ENCODE measurements around the gene PDZK1IP1. TPM values are rescaled to one million over a fixed set of nuclear protein-coding genes. Genes with fewer than 3 reads are reported as not detected.

PDZK1IP1 gene
- total and polyA plus RNA-seq, 2 donors from 2014 or later: 245 to 2,553 TPM

DNA sequence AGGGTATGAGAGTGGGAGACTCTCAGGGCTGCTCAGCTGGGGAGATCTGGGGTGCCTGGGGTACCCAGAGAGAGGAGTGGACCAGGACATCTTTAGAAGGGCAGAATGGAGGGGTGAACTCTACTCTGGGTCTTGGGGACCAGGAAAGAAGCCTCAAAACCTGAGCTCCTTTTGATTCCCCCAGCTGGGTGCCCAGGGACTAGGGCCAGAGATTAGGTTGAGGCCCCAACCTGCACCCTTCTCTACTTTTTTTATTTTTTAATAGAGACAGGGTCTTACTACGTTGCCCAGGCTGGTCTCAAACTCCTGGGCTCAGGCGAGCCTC lies 1.9 kb downstream of the PDZK1IP1 start:
- Histone ChIP-seq H3K27ac (ENCODE audit: low read depth in 2 of 2, low read length in 2 of 2) (peak overlapping the region; percentile 95 to 99), H3K4me1 (ENCODE audit: control insufficient read depth in 2 of 3, insufficient read depth in 2 of 3, low read depth in 1 of 3, low read length in 3 of 3) (peaks cover 0 to 31% (median 25%) of the 10 kb centered on the region in 3 donors), H3K27me3 (ENCODE audit: control insufficient read depth, insufficient read depth, low read length) (no peaks in the 10 kb centered on the region), H3K4me3 (ENCODE audit: low read length in 3 of 3) (peak overlapping the region in 2 of 3 donors; percentile 88 to 93), H3K9ac (ENCODE audit: low read length in 3 of 3) (peak overlapping the region in 2 of 3 donors; percentile 46 to 99), H3K9me3 (ENCODE audit: control insufficient read depth in 2 of 3, insufficient read depth in 1 of 3, low read length in 3 of 3) (no peaks in the 10 kb centered on the region), H3K36me3 (ENCODE audit: control insufficient read depth in 2 of 3, insufficient read depth in 3 of 3, low read length in 3 of 3) (peaks cover 0 to 22% (median 2%) of the 10 kb centered on the region in 3 donors)
- FAIRE-seq (no peak), DNase-seq (no peak)
- TF ChIP-seq, protein P1, sequence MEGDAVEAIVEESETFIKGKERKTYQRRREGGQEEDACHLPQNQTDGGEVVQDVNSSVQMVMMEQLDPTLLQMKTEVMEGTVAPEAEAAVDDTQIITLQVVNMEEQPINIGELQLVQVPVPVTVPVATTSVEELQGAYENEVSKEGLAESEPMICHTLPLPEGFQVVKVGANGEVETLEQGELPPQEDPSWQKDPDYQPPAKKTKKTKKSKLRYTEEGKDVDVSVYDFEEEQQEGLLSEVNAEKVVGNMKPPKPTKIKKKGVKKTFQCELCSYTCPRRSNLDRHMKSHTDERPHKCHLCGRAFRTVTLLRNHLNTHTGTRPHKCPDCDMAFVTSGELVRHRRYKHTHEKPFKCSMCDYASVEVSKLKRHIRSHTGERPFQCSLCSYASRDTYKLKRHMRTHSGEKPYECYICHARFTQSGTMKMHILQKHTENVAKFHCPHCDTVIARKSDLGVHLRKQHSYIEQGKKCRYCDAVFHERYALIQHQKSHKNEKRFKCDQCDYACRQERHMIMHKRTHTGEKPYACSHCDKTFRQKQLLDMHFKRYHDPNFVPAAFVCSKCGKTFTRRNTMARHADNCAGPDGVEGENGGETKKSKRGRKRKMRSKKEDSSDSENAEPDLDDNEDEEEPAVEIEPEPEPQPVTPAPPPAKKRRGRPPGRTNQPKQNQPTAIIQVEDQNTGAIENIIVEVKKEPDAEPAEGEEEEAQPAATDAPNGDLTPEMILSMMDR (IDR thresholded peaks at IDR 0.05; ENCODE audit: borderline replicate concordance, extremely low read depth, insufficient read depth): no peak
- intact Hi-C loops (cut with DNase I): loop anchor here (10.0 kb wide), 2 partner anchors 67 to 537 kb away; no protein-coding TSS in a partner anchor

- H3K4me1 ChIP-seq (ENCODE audit: control insufficient read depth in 2 of 3, insufficient read depth in 2 of 3, low read depth in 1 of 3, low read length in 3 of 3): peaks cover 0 to 26% (median 25%) of the 10 kb centered on the region in 3 donors
- intact Hi-C loops (cut with DNase I): loop anchor here (10.0 kb wide), 2 partner anchors 67 to 537 kb away; no protein-coding TSS in a partner anchor
- FAIRE-seq: no peak
Observed at GRCh38 chr1:47187231-47187925, 2.5 kb downstream of the PDZK1IP1 start.

DNA sequence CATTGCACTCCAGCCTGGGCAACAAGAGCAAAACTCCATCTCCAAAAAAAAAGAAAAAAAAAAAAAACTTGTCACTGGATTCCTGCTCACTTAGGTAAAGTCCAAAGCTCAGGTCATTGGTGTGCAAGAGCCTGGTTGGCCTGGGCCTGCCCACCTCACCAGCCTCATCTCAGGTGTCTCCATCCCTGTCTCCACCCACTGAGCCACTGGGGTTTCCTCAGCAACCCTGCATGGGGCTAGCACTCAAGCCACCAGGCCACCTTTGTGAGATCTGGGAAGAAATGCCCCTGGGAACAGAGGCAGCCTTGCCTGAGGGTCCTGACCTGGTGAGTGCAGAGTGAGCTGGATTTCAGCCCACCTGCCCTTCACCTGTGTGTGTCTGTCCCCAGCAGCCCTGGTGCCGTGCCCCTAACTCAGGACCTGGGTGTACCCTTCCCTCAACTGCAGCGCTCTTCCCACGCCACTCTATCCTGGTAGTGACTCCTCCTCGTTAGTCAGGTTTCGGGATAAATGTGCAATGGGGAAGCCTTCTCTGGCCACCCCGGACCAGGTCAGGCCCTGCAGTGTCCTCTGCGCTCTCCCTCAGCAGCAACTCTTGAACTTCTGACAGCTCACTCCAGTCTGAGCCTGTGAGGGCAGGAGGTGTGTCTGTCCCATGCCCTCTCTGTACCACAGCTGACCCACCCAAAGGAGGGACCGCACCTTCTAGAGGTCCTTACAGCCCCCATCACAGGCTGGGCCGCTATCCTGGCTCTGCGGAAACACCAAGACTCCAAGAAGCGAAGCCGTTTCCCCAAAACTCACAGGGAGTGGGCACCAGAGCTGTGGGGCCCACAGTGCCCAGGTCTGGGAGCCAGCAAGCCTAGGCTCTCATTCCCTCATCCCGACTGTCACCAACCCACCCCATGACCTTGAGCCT lies 3.3 kb downstream of the PDZK1IP1 start:
- Histone ChIP-seq H3K27ac (ENCODE audit: low read depth in 2 of 2, low read length in 2 of 2) (peak overlapping the region; percentile 95 to 99), H3K9ac (ENCODE audit: low read length in 3 of 3) (peak overlapping the region in 2 of 3 donors; percentile 46 to 99), H3K36me3 (ENCODE audit: control insufficient read depth in 2 of 3, insufficient read depth in 3 of 3, low read length in 3 of 3) (peaks cover 0 to 24% (median 2%) of the 10 kb centered on the region in 3 donors), H3K4me1 (ENCODE audit: control insufficient read depth in 2 of 3, insufficient read depth in 2 of 3, low read depth in 1 of 3, low read length in 3 of 3) (peaks cover 0 to 27% (median 19%) of the 10 kb centered on the region in 3 donors), H3K9me3 (ENCODE audit: control insufficient read depth in 2 of 3, insufficient read depth in 1 of 3, low read length in 3 of 3) (no peaks in the 10 kb centered on the region), H3K4me3 (ENCODE audit: low read length in 3 of 3) (peak overlapping the region in 2 of 3 donors; percentile 88 to 93), H3K27me3 (ENCODE audit: control insufficient read depth, insufficient read depth, low read length) (no peaks in the 10 kb centered on the region)
- intact Hi-C loops (cut with DNase I): loop anchor here (10.0 kb wide), 2 partner anchors 68 to 538 kb away; no protein-coding TSS in a partner anchor
- FAIRE-seq (no peak), DNase-seq (no peak)
- TF ChIP-seq, protein P1 (IDR thresholded peaks at IDR 0.05; ENCODE audit: borderline replicate concordance, extremely low read depth, insufficient read depth): no peak

More at GRCh38 chr1:47187231-47187925, 2.5 kb downstream of the PDZK1IP1 start:
- Histone ChIP-seq H3K27ac (ENCODE audit: low read depth in 2 of 2, low read length in 2 of 2) (peak overlapping the region; percentile 95 to 99), H3K9ac (ENCODE audit: low read length in 3 of 3) (peak overlapping the region in 2 of 3 donors; percentile 46 to 99), H3K4me3 (ENCODE audit: low read length in 3 of 3) (peak overlapping the region in 2 of 3 donors; percentile 88 to 93), H3K9me3 (ENCODE audit: control insufficient read depth in 2 of 3, insufficient read depth in 1 of 3, low read length in 3 of 3) (no peaks in the 10 kb centered on the region), H3K27me3 (ENCODE audit: control insufficient read depth, insufficient read depth, low read length) (no peaks in the 10 kb centered on the region), H3K36me3 (ENCODE audit: control insufficient read depth in 2 of 3, insufficient read depth in 3 of 3, low read length in 3 of 3) (peaks cover 0 to 24% (median 2%) of the 10 kb centered on the region in 3 donors)
- peak in 1 of 5 donors; percentile 47 for DNase-seq
- TF ChIP-seq, protein P1 (IDR thresholded peaks at IDR 0.05; ENCODE audit: borderline replicate concordance, extremely low read depth, insufficient read depth): no peak

Data from kidney (tissue), 14 donors.